Measurements from ENCODE around the gene LRP10. TPM values are rescaled to one million over a fixed set of nuclear protein-coding genes. Genes with fewer than 3 reads are reported as not detected.

The LRP10 gene
- total RNA-seq, 1 experiment from 2014 or later: 42.7 TPM

GRCh38 chr14:22836301-22837113, 35.0 kb upstream of the LRP10 start, which contains the start of gene MMP14:
Gene MMP14, plus strand, starts transcription at chr14:22836585. Its CDS starts 233 bp downstream, at chr14:22836818.
- Histone ChIP-seq H3K4me1 (ENCODE audit: control insufficient read depth in 1 of 2, insufficient read depth in 2 of 2, low read length in 2 of 2) (peaks cover 0 to 14% of the 10 kb centered on the region in 2 experiments; a peak in 1 of 4 replicates), H3K9me2 (ENCODE audit: insufficient read depth) (no peaks in the 10 kb centered on the region), H3K79me2 (ENCODE audit: insufficient read depth, low read length) (no peaks in the 10 kb centered on the region; the same call in 1 of the 2 replicates), H3K36me3 (ENCODE audit: control insufficient read depth in 1 of 2, insufficient read depth in 2 of 2, low read length in 2 of 2) (peaks cover 14 to 15% of the 10 kb centered on the region in 2 experiments), H3K9ac (ENCODE audit: low read length) (peak within 1 kb of the TSS; percentile 70), H4K20me1 (ENCODE audit: insufficient read depth) (no peaks in the 10 kb centered on the region), H3K27ac (ENCODE audit: low read depth, low read length) (peak within 1 kb of the TSS; percentile 48; the same call in 1 of the 2 replicates), H2AFZ (ENCODE audit: low read depth, low read length, poor library complexity, severe bottlenecking) (peak within 1 kb of the TSS; percentile 61), H3K9me3 (ENCODE audit: control insufficient read depth in 1 of 2, insufficient read depth in 1 of 2, low read depth in 1 of 2, low read length in 2 of 2) (no peaks in the 10 kb centered on the region), H3K4me3 (replicated peaks in 1 of 2; ENCODE audit: low read depth in 1 of 2, low read length in 2 of 2) (peak within 1 kb of the TSS; percentile 56 to 62), H3K27me3 (ENCODE audit: insufficient read depth, low read length) (no peaks in the 10 kb centered on the region), H3K4me2 (ENCODE audit: low read length) (peak within 1 kb of the TSS; percentile 80)
- ChIA-PET CTCF (interaction anchor here (1.0 to 1.3 kb wide), 2 partner anchors 16 to 18 kb away, joined by 3 to 4 read pairs; no protein-coding TSS in a partner anchor), RAD21 (ENCODE audit: low non-redundant PET in 1 of 2, low total read pairs in 2 of 2, uncharacterized antibody in 2 of 2, unreplicated experiment in 2 of 2) (no interaction called here), POLR2A (no interaction called here)
- DNase-seq (ENCODE audit: low read depth, low spot score) (no peak), ATAC-seq (peak; percentile 64)
- intact Hi-C loops (cut with micrococcal nuclease): no loop called here
- BruUV-seq (replicated peaks): no TSS peak
- TF ChIP-seq SP1 (IDR thresholded peaks at IDR 0.05; ENCODE audit: low read depth) (no peak), POLR2A (IDR thresholded peaks at IDR 0.05; ENCODE audit: borderline replicate concordance, extremely low read depth, insufficient read depth, insufficient read length) (no peak), ATF3 (IDR thresholded peaks at IDR 0.05) (no peak), ZNF274 (IDR thresholded peaks at IDR 0.05; ENCODE audit: low read depth, low read length) (no peak), CTCF (IDR thresholded peaks at IDR 0.05 in 2 of 3, conservative IDR thresholded peaks at IDR 0.05 in 1 of 3; ENCODE audit: borderline replicate concordance in 1 of 3, insufficient read depth in 1 of 3, low read depth in 2 of 3, low read length in 2 of 3) (0 out of 6 replicates have a peak, but pooled peaks of 2 of the 3 experiments have one; percentile 3 to 12), EZH2phosphoT487 (IDR thresholded peaks at IDR 0.05; ENCODE audit: borderline replicate concordance) (no peak), RAD21 (IDR thresholded peaks at IDR 0.05; ENCODE audit: low read depth) (no peak; the same call in 1 of the 2 replicates), ZBTB33 (IDR thresholded peaks at IDR 0.05; ENCODE audit: extremely low read depth, insufficient replicate concordance, low read length) (no peak), JUND (IDR thresholded peaks at IDR 0.05) (no peak), REST (IDR thresholded peaks at IDR 0.05; ENCODE audit: low read depth) (no peak), POLR2AphosphoS5 (IDR thresholded peaks at IDR 0.05; ENCODE audit: low read depth, low read length) (peak; percentile 41; the same call in 1 of the 2 replicates), CEBPB (IDR thresholded peaks at IDR 0.05; ENCODE audit: low read depth) (no peak), EGR1 (IDR thresholded peaks at IDR 0.05; ENCODE audit: low read depth) (no peak), SRF (IDR thresholded peaks at IDR 0.05; ENCODE audit: low read depth) (no peak)
